Transverse colon (tissue), 4 donors: Measurements from ENCODE around the gene TJP3. TPM values are rescaled to one million over a fixed set of nuclear protein-coding genes. Genes with fewer than 3 reads are reported as not detected.

ENCODE experiments used
- DNase-seq: peaks from one replicate; pipeline ENCODE4 v3.0.0-alpha.2; 2019
- H3K27ac ChIP-seq, 4 donors: fragments of 200-600 bp; sonication (generic); 2 replicates each; pipeline ENCODE4 v1.5.1; 2016 to 2018; ENCODE audit warnings: inconsistent platforms in 4 of 4
- H3K27me3 ChIP-seq: fragments of 200-600 bp; sonication (generic); 2 replicates; pipeline ENCODE4 v1.5.1; 2017; ENCODE audit warnings: inconsistent platforms
- H3K36me3 ChIP-seq, 4 donors: fragments of 200-600 bp; sonication (generic); 2 replicates each; pipeline ENCODE4 v1.5.1; 2017 to 2019; ENCODE audit warnings: inconsistent platforms in 4 of 4
- H3K4me1 ChIP-seq, 4 donors: fragments of 200-600 bp; sonication (generic); 2 replicates each; pipeline ENCODE4 v1.5.1; 2017 to 2020; ENCODE audit warnings: inconsistent platforms in 4 of 4
- H3K4me3 ChIP-seq, 4 donors: fragments of 200-600 bp; sonication (generic); 1 replicate in 1 of 4; 2 replicates in 3 of 4; pipeline versions ENCODE4 v1.5.1 to v1.6.1; 2017 to 2019; ENCODE audit warnings: inconsistent platforms in 4 of 4
- H3K9me3 ChIP-seq, 2 donors: fragments of 200-600 bp; sonication (generic); 2 replicates each; pipeline ENCODE4 v1.5.1; 2017 to 2019; ENCODE audit warnings: inconsistent platforms in 2 of 2
- CTCF ChIP-seq, 5 experiments: fragments of 200-600 bp in 3 of 5; fragments of 450-650 bp in 2 of 5; sonication (generic) in 3 of 5; IDR thresholded peaks; 1 replicate in 2 of 5; 2 replicates in 3 of 5; pipeline ENCODE4 v1.5.1; 2016 to 2017; ENCODE audit warnings: antibody characterized with exemption in 5 of 5, inconsistent platforms in 3 of 5, mild to moderate bottlenecking in 2 of 5, moderate library complexity in 1 of 5
- EP300 ChIP-seq: sonication (generic); formaldehyde crosslinking; IDR thresholded peaks from one replicate; pipeline ENCODE4 v1.6.1; 2017; ENCODE audit warnings: antibody characterized with exemption, low read depth
- POLR2A ChIP-seq: fragments of 450-650 bp; IDR thresholded peaks from one replicate; pipeline ENCODE4 v1.6.1; 2016; ENCODE audit warnings: antibody characterized with exemption, mild to moderate bottlenecking, moderate library complexity
- POLR2AphosphoS5 ChIP-seq, 3 donors: sonication (generic); formaldehyde crosslinking; IDR thresholded peaks; one replicate each; pipeline ENCODE4 v1.6.1; 2016; ENCODE audit warnings: antibody characterized with exemption in 3 of 3
- WGBS, 2 donors: methylation state at CpG; one replicate each; pipeline ENCODE4 v1.1.5; 2018; ENCODE audit warnings: low coverage in 1 of 2; 5-methylcytosine and 5-hydroxymethylcytosine counted together
- in situ Hi-C, 4 donors: fragments of 200-750 bp; cut with MboI; loops; one replicate each; pipeline versions ENCODE4 v1.15.0 to v1.15.1; 2017; ENCODE audit warnings: low sequenced_read_pairs in 3 of 4, low pct_ligation_motif_present in 1 of 4, low pct_unique_long_range_greater_than_20kb in 1 of 4
- intact Hi-C: fragments of 100-400 bp; cut with DNase I; formaldehyde crosslinking; loops from one replicate; pipeline ENCODE4 v1.15.1; 2023; ENCODE audit warnings: low total_unique reads
- total RNA-seq, 4 donors: library from RNA; depleted of rRNA; stranded (reverse); fragments of >200 nt; gene quantifications; one replicate each; pipeline ENCODE4 v1.1.0, GENCODE V29; 2016

TJP3 gene
- total RNA-seq, 4 donors from 2014 or later: 234 to 894 (median 282) TPM

DNA sequence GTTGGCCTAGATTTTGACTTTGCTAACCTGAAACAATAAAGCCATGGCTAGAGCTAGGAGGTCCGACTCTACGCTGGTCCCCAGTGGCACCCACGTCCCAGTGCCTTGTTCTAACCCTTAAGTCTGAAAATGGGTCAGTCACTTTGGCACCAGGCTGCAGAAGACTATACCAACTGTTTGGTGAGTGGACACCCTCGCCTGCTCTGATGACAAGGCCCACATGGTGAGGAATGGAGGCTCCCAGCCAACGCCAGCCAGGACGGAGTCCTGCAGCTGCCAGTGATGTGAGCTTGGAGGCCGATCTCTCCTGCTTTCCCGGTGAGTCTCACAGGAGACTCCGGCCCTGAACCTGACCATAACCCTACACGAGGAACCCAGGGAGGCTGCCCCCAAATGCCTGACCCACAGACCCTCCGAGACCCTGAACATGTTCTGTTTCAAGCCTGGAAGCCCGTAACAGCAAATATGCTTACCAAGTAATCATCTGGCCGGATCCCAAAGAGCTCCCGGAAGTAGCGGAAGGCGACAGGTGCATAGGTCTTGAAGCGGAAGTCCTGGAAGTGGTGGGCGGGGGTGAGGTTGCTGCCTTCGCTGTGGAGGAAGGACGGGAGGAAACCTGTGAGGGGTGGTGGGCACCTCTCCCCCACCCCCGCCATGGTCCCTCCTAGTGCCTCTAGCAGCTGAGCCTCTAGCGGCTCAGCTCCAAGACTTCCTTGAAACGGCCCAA lies 47.5 kb upstream of the TJP3 start:
- no peak overlapping the region for H3K4me3 ChIP-seq
- peaks cover 0 to 2% (median 0%) of the 10 kb centered on the region in 4 donors for H3K4me1 ChIP-seq
- in situ Hi-C loops: loop anchor here in 1 of 4 donors (5.0 kb wide), 1 partner anchor 42 kb away; the partner anchor contains the start of gene PIP5K1C
- no peaks in the 10 kb centered on the region for H3K9me3 ChIP-seq
- H3K27me3 ChIP-seq: no peaks in the 10 kb centered on the region
- no peak for TF ChIP-seq POLR2A
- H3K36me3 ChIP-seq: peaks cover 0 to 34% (median 12%) of the 10 kb centered on the region in 4 donors
- no peak overlapping the region for H3K27ac ChIP-seq
- 64 to 73% methylated on average over 7 to 23 of the region's 23 CpGs for WGBS, 2 donors
- no peak for DNase-seq
- intact Hi-C loops: no loop called here

DNA sequence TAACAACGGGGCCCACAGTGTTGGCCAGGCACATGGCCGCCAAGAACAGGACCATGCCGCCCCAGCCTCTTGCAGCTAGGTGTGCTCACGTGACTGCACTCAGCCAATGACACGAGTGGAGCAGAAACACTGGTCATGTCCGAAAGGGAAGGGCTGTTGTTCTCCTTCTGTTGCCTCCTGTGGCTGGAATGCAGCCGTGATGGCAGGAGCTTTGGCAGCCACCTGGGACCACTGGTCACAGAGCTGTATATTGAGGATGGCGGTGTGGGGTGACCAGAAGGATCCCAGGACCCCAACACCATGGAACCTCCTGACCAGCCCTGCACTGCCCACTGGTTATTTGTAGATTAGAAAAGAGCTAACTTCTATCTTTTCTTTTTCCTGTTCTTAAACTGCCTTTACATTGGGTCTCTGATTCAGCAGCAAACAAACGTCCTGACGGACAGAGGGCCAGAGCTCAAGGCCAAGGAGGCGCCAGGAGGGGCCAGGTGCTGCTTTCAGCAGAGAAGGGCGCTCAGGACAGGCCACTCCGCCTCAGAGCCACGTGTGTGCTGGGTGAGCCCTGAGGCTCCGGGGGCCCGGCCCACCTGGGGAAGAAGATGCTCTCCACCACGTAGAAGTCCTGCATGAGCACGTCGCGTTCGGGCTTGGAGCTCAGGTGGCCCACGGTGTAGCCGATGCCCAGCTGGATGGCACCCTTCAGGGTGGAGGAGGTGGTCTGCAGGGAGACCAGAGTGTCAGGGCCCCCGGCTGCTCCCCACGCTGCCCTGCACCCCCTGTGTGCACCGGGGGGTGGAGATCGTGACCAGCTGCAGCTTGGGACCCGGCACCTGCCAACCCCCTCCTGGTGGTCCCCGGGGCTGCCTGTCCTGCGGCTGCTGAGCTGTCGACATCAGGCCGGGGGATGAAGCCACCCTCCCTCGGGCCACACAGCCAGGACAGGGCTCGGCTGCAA lies 46.6 kb upstream of the TJP3 start:
- Histone ChIP-seq H3K36me3 (peaks cover 0 to 27% (median 12%) of the 10 kb centered on the region in 4 donors), H3K4me1 (peaks cover 0 to 8% (median 1%) of the 10 kb centered on the region in 4 donors), H3K9me3 (no peaks in the 10 kb centered on the region), H3K4me3 (no peak overlapping the region), H3K27ac (no peak overlapping the region), H3K27me3 (no peaks in the 10 kb centered on the region)
- WGBS, 2 donors: 95% methylated on average over 23 of the region's 34 CpGs; no CpG with 5 or more reads in 1 of the 2 donors
- TF ChIP-seq POLR2AphosphoS5 (IDR thresholded peaks at IDR 0.05): no peak
- no peak for TF ChIP-seq CTCF (IDR thresholded peaks at IDR 0.05)
- TF ChIP-seq EP300: no peak
- TF ChIP-seq POLR2A: no peak
- intact Hi-C loops (no loop called here), in situ Hi-C loops (loop anchor here in 1 of 4 donors (5.0 kb wide), 1 partner anchor 41 kb away; the partner anchor contains the start of gene PIP5K1C)
- no peak for DNase-seq

GRCh38 chr19:3663838-3664237 lies 44.3 kb upstream of the TJP3 start:
- in situ Hi-C loops: loop anchor here in 1 of 4 donors (5.0 kb wide), 1 partner anchor 38 kb away; the partner anchor contains the start of gene PIP5K1C
- WGBS, 2 donors: 96% methylated on average over 18 of the region's 18 CpGs; no CpG with 5 or more reads in 1 of the 2 donors

More at GRCh38 chr19:3663838-3664237, 44.3 kb upstream of the TJP3 start:
- no peak for TF ChIP-seq POLR2AphosphoS5 (IDR thresholded peaks at IDR 0.05)
- no peak for TF ChIP-seq EP300
- no peak for TF ChIP-seq CTCF (IDR thresholded peaks at IDR 0.05)
- TF ChIP-seq POLR2A: no peak
- Histone ChIP-seq H3K9me3 (no peaks in the 10 kb centered on the region), H3K4me1 (peaks cover 4 to 19% (median 13%) of the 10 kb centered on the region in 4 donors), H3K27ac (no peak overlapping the region), H3K27me3 (no peaks in the 10 kb centered on the region), H3K4me3 (no peak overlapping the region), H3K36me3 (peaks cover 0 to 17% (median 8%) of the 10 kb centered on the region in 4 donors)
- intact Hi-C loops: no loop called here
- no peak for DNase-seq
